Ovary (tissue), 3 donors: ENCODE measurements around the gene ARHGEF17.

ENCODE experiments used
- CTCF ChIP-seq, 3 donors: fragments of 450-650 bp in 2 of 3; fragments of 200-600 bp in 1 of 3; IDR thresholded peaks; one replicate each; pipeline versions ENCODE4 v1.5.1 to v1.8.0; 2016 to 2022; ENCODE audit warnings: antibody characterized with exemption in 3 of 3, mild to moderate bottlenecking in 1 of 3
- POLR2A ChIP-seq: fragments of 450-650 bp; IDR thresholded peaks from one replicate; pipeline ENCODE4 v1.6.1; 2017; ENCODE audit warnings: antibody characterized with exemption, mild to moderate bottlenecking, moderate library complexity
- donor health status: DM: no; HTN: no; CAD: no.

DNA sequence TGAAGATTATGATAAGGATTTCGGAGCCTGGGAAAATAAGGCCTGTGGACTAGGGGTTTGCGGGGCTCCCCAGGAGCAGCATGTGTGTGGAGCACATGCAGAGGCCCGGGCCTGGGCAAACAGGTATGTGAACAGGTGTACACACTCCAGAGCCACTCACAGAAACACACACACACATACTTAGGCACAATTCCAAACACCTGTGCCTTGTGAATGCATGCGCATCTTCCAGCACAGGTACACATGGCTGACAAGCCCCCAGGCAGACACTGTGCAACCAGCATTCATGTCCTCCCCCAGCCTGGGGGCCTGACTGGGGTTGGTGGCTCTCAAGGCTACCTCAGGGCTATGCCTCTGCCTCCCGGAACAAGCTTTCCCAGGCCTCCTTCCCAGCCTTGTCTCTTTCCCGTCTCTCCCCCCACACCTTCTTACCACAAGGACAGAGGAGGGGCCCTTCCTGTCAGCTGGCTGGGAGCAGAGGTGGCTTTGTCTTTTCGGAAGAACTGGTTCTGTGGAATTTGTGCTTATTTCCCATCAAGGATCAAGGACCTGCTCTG is 38.5 kb upstream of the ARHGEF17 start:
- TF ChIP-seq CTCF (IDR thresholded peaks at IDR 0.05) (no peak), POLR2A (no peak)
